A549 (cell line): Measurements from ENCODE around the gene ENO4. TPM values are rescaled to one million over a fixed set of nuclear protein-coding genes. Genes with fewer than 3 reads are reported as not detected.

Experiments used
- ATAC-seq, 2 experiments: fragments of 200-7000 bp in 1 of 2; fragments of >200 bp in 1 of 2; cut with Nextera tagmentation in 1 of 2; cut with Tn5 transposase in 1 of 2; 3 replicates each; pipeline versions ENCODE4 v1.8.0 to v1.9.1; 2018 to 2020; ENCODE audit warnings: mild to moderate bottlenecking in 1 of 2, moderate library complexity in 1 of 2
- CTCF ChIA-PET: fragments of 300-600 bp; sonication (Branson Sonifier 250); formaldehyde crosslinking; extraction: SDS; loops from one replicate; lab custom pipeline; 2021; ENCODE audit warnings: antibody characterized with exemption, inconsistent platforms; lab: Yijun Ruan, JAX
- POLR2A ChIA-PET: fragments of 350-600 bp; formaldehyde crosslinking; extraction: SDS; loops from one replicate; lab custom pipeline; 2021; ENCODE audit warnings: antibody characterized with exemption, inconsistent platforms; lab: Yijun Ruan, JAX
- DNase-seq, 2 experiments: peaks; one replicate each; pipeline versions ENCODE4 v3.0.0 to v3.0.0-alpha.2; 2011 to 2016; ENCODE audit warnings: low read depth in 1 of 2, low spot score in 1 of 2
- FAIRE-seq: peaks from 2 replicates; lab custom pipeline; 2011; peaks lifted over from hg19 to GRCh38; lab: Jason Lieb, UNC
- H3K27ac ChIP-seq, 2 experiments: fragments of >200 bp; sonication (Bioruptor Twin); formaldehyde crosslinking; 3 replicates each; pipeline ENCODE4 v1.5.1; 2016 to 2017
- H3K4me1 ChIP-seq: fragments of >200 bp; sonication (Bioruptor Twin); formaldehyde crosslinking; 3 replicates; pipeline ENCODE4 v1.6.1; 2016
- H3K4me2 ChIP-seq: fragments of >200 bp; sonication (Bioruptor Twin); formaldehyde crosslinking; 3 replicates; pipeline ENCODE4 v1.6.1; 2016
- H3K4me3 ChIP-seq: fragments of >200 bp; sonication (Bioruptor Twin); formaldehyde crosslinking; 3 replicates; pipeline ENCODE4 v1.5.1; 2016
- H3K9me3 ChIP-seq: fragments of >200 bp; sonication (Bioruptor Twin); formaldehyde crosslinking; 3 replicates; pipeline ENCODE4 v1.6.1; 2016
- BHLHE40 ChIP-seq: IDR thresholded peaks from 2 replicates; pipeline ENCODE4 v1.6.1; 2012; ENCODE audit warnings: low read depth, low read length, inconsistent platforms
- CEBPB ChIP-seq, 2 experiments: fragments of >200 bp in 1 of 2; sonication (Bioruptor Twin) in 1 of 2; formaldehyde crosslinking in 1 of 2; IDR thresholded peaks; 2 replicates each; pipeline ENCODE4 v1.6.1; 2012 to 2016
- CHD2 ChIP-seq: fragments of 150-350 bp; IDR thresholded peaks from 2 replicates; pipeline ENCODE4 v1.6.1; 2014; ENCODE audit warnings: low read length; ENCODE audit not compliant: partially characterized antibody
- CHD4 ChIP-seq: fragments of 200-600 bp; sonication (generic); IDR thresholded peaks from 2 replicates; pipeline ENCODE4 v1.6.1; 2016; ENCODE audit warnings: antibody characterized with exemption, mild to moderate bottlenecking, borderline replicate concordance
- E2F6 ChIP-seq: IDR thresholded peaks from 2 replicates; pipeline ENCODE4 v1.6.1; 2012; ENCODE audit warnings: low read depth, borderline replicate concordance
- ELK1 ChIP-seq: fragments of 150-350 bp; IDR thresholded peaks from 2 replicates; pipeline ENCODE4 v1.6.1; 2014; ENCODE audit warnings: low read depth, mild to moderate bottlenecking, low read length
- EP300 ChIP-seq, 2 experiments: fragments of >200 bp; sonication (Bioruptor Twin); formaldehyde crosslinking; IDR thresholded peaks; 2 replicates in 1 of 2; 3 replicates in 1 of 2; pipeline ENCODE4 v1.6.1; 2016 to 2017
- ESRRA ChIP-seq: fragments of 150-350 bp; IDR thresholded peaks from 2 replicates; pipeline ENCODE4 v1.6.1; 2014; ENCODE audit warnings: mild to moderate bottlenecking, low read length, borderline replicate concordance
- HDAC2 ChIP-seq: fragments of 200-600 bp; sonication (generic); IDR thresholded peaks from 2 replicates; pipeline ENCODE4 v1.6.1; 2016
- HOXB13 ChIP-seq: fragments of 250-450 bp; sonication (Bioruptor Pico); IDR thresholded peaks from 2 replicates; pipeline ENCODE4 v1.5.0; 2020; ENCODE audit warnings: low read depth, mild to moderate bottlenecking, moderate library complexity
- HOXB5 ChIP-seq: fragments of 250-450 bp; sonication (Bioruptor Pico); IDR thresholded peaks from 2 replicates; pipeline ENCODE4 v1.5.0; 2020; ENCODE audit warnings: mild to moderate bottlenecking, moderate library complexity
- JUNB ChIP-seq: fragments of >200 bp; sonication (Bioruptor Twin); formaldehyde crosslinking; IDR thresholded peaks from 2 replicates; pipeline ENCODE4 v1.6.1; 2016
- KDM1A ChIP-seq: fragments of 200-600 bp; sonication (generic); IDR thresholded peaks from 2 replicates; pipeline ENCODE4 v1.6.1; 2016; ENCODE audit warnings: low read depth, mild to moderate bottlenecking
- KDM5A ChIP-seq: fragments of 200-600 bp; sonication (generic); IDR thresholded peaks from 2 replicates; pipeline ENCODE4 v1.6.1; 2016; ENCODE audit warnings: antibody characterized with exemption, mild to moderate bottlenecking
- MAX ChIP-seq: IDR thresholded peaks from 2 replicates; pipeline ENCODE4 v1.6.1; 2012
- MAZ ChIP-seq: fragments of 150-350 bp; IDR thresholded peaks from 2 replicates; pipeline ENCODE4 v1.6.1; 2014; ENCODE audit warnings: antibody characterized with exemption, low read depth, low read length, borderline replicate concordance
- NPAS2 ChIP-seq: fragments of 250-450 bp; sonication (Bioruptor Pico); IDR thresholded peaks from 2 replicates; pipeline ENCODE4 v1.8.0; 2022; ENCODE audit warnings: mild to moderate bottlenecking, moderate library complexity, borderline replicate concordance
- NR3C1 ChIP-seq: fragments of >200 bp; sonication (Bioruptor Twin); formaldehyde crosslinking; IDR thresholded peaks from 3 replicates; pipeline ENCODE4 v1.6.1; 2017
- POLR2A ChIP-seq: IDR thresholded peaks from 2 replicates; pipeline ENCODE4 v1.6.1; 2012; ENCODE audit warnings: mild to moderate bottlenecking, low read length
- POLR2AphosphoS2 ChIP-seq: conservative IDR thresholded peaks from 2 replicates; pipeline ENCODE4 v1.6.1; 2012; ENCODE audit warnings: low read length, improper control_type of control experiment, inconsistent platforms
- RARB ChIP-seq: fragments of 250-450 bp; sonication (Bioruptor Pico); IDR thresholded peaks from 2 replicates; pipeline ENCODE4 v1.8.0; 2021; ENCODE audit warnings: mild to moderate bottlenecking, moderate library complexity
- RCOR1 ChIP-seq: fragments of 150-350 bp; IDR thresholded peaks from 2 replicates; pipeline ENCODE4 v1.6.1; 2014; ENCODE audit warnings: antibody characterized with exemption, low read length, low read depth
- RFX5 ChIP-seq: fragments of 450-650 bp; IDR thresholded peaks from 2 replicates; pipeline ENCODE4 v1.7.1; 2014; ENCODE audit warnings: antibody characterized with exemption, mild to moderate bottlenecking, moderate library complexity
- RNF2 ChIP-seq: fragments of 200-600 bp; sonication (generic); IDR thresholded peaks from 2 replicates; pipeline ENCODE4 v1.6.1; 2016; ENCODE audit warnings: low read depth, mild to moderate bottlenecking, antibody characterized with exemption, moderate library complexity, borderline replicate concordance
- SREBF2 ChIP-seq: fragments of 450-650 bp; IDR thresholded peaks from 2 replicates; pipeline ENCODE4 v1.6.1; 2014; ENCODE audit warnings: mild to moderate bottlenecking, moderate library complexity
- TFCP2L1 ChIP-seq: fragments of 250-450 bp; sonication (Bioruptor Pico); IDR thresholded peaks from 2 replicates; pipeline ENCODE4 v1.5.0; 2021; ENCODE audit warnings: mild to moderate bottlenecking
- ZFP36 ChIP-seq: fragments of 450-650 bp; IDR thresholded peaks from 2 replicates; pipeline ENCODE4 v1.6.1; 2014; ENCODE audit warnings: borderline replicate concordance; ENCODE audit not compliant: partially characterized antibody
- WGBS: methylation state at CpG from one replicate; pipeline ENCODE4 v1.1.6; 2017; ENCODE audit errors: missing lambda C conversion rate; 5-methylcytosine and 5-hydroxymethylcytosine counted together
- polyA plus RNA-seq, 4 experiments: library from polyadenylated mRNA; depleted of rRNA in 3 of 4; stranded (reverse); fragments of >200 nt; fragmentation: RNase III in 1 of 4; extraction: RNeasy Plus Mini Kit Qiagen cat#74134 plus additional on column Dnase treatment in 1 of 4; gene quantifications; 2 replicates in 3 of 4; 3 replicates in 1 of 4; pipeline ENCODE4 v1.2.3, GENCODE V29; 2011 to 2017

ENO4 gene
- polyA plus RNA-seq, 2 of the 4 experiments (the other 2 are of a cell fraction), result 0.39 to 0.47 TPM

GRCh38 chr10:116868722-116869121, 19.4 kb downstream of the ENO4 start:
- WGBS, result 53% methylated on average over 4 of the region's 4 CpGs
- no peak overlapping the region for H3K4me2 ChIP-seq
- TF ChIP-seq HDAC2 (no peak), MAX (no peak), MAZ (no peak), RNF2 (no peak), CHD4 (no peak), POLR2A (no peak), E2F6 (no peak), HOXB5 (no peak), TFCP2L1 (CRISPR knock-in tag) (no peak), RCOR1 (no peak), ELK1 (no peak), ZFP36 (no peak), NPAS2 (CRISPR knock-in tag) (no peak)
- DNase-seq (no peak), FAIRE-seq (no peak), ATAC-seq (no peak)
- H3K9me3 ChIP-seq, result no peaks in the 10 kb centered on the region
- POLR2A ChIA-PET, result no interaction called here
- H3K27ac ChIP-seq, result no peak overlapping the region
- no peak overlapping the region for H3K4me3 ChIP-seq
- CTCF ChIA-PET, result no interaction called here
- peaks cover 13% of the 10 kb centered on the region; the same call in 2 of the 3 replicates for H3K4me1 ChIP-seq

GRCh38 chr10:116870949-116871348, 21.6 kb downstream of the ENO4 start:
- ATAC-seq, result no peak

GRCh38 chr10:116873134-116873533, 23.8 kb downstream of the ENO4 start:
- Histone ChIP-seq H3K4me3 (no peak overlapping the region), H3K9me3 (no peaks in the 10 kb centered on the region), H3K27ac (no peak overlapping the region), H3K4me2 (no peak overlapping the region), H3K4me1 (peaks cover 4% of the 10 kb centered on the region; the same call in 1 of the 3 replicates)
- 60% methylated on average over 2 of the region's 2 CpGs for WGBS
- FAIRE-seq, result no peak
- ChIA-PET POLR2A (no interaction called here), CTCF (interaction anchor here (1.1 kb wide), 1 partner anchor 294 kb away, joined by 4 read pairs; no protein-coding TSS in a partner anchor)
- ATAC-seq, result no peak
- TF ChIP-seq EP300 (IDR thresholded peaks at IDR 0.05) (no peak), HOXB13 (CRISPR knock-in tag) (no peak), NR3C1 (no peak), HDAC2 (no peak), MAZ (no peak)
- no peak for DNase-seq

More at GRCh38 chr10:116870949-116871348, 21.6 kb downstream of the ENO4 start:
- TF ChIP-seq RARB (no peak), ESRRA (no peak), CHD4 (no peak), HOXB13 (CRISPR knock-in tag) (no peak), NR3C1 (no peak), CHD2 (no peak), MAX (no peak), POLR2A (no peak), E2F6 (no peak), KDM5A (no peak), CEBPB (IDR thresholded peaks at IDR 0.05) (no peak), SREBF2 (no peak), TFCP2L1 (CRISPR knock-in tag) (no peak), KDM1A (no peak), POLR2AphosphoS2 (no peak), ZFP36 (no peak), RFX5 (no peak), EP300 (IDR thresholded peaks at IDR 0.05) (no peak), BHLHE40 (no peak), JUNB (no peak)
- Histone ChIP-seq H3K4me2 (no peak overlapping the region), H3K27ac (no peak overlapping the region), H3K9me3 (no peaks in the 10 kb centered on the region), H3K4me1 (peaks cover 13% of the 10 kb centered on the region; the same call in 2 of the 3 replicates), H3K4me3 (no peak overlapping the region)
- 89% methylated on average over 2 of the region's 2 CpGs for WGBS
- CTCF ChIA-PET, result interaction anchor here (1.0 to 1.5 kb wide), 2 partner anchors 10 to 13 kb away, joined by 3 to 4 read pairs; no protein-coding TSS in a partner anchor
- DNase-seq, result no peak
- FAIRE-seq, result no peak
- POLR2A ChIA-PET, result no interaction called here
